ENCODE data around the gene IPO11.

GRCh38 chr5:62623271-62623670 is 210.7 kb downstream of the IPO11 start:
- TF ChIP-seq CTCF (IDR thresholded peaks at IDR 0.05) (no peak), POLR2A (IDR thresholded peaks at IDR 0.05) (no peak)
